ENCODE measurements around the gene ACTBL2.

GRCh38 chr5:57435701-57436134 lies 46.9 kb downstream of the ACTBL2 start:
- TF ChIP-seq CTCF (conservative IDR thresholded peaks at IDR 0.05; ENCODE audit: low read depth, low read length): no peak
- TF ChIP-seq EZH2 (IDR thresholded peaks at IDR 0.05; ENCODE audit: borderline replicate concordance, low read depth, low read length, poor library complexity, severe bottlenecking): no peak

All from A673 (cell line).